Heart left ventricle (tissue), 13 donors: Measurements from ENCODE around the gene SSBP2.

ENCODE experiments used
- POLR2A ChIP-seq, 2 donors: fragments of 450-650 bp; IDR thresholded peaks; one replicate each; pipeline ENCODE4 v1.6.1; 2017; ENCODE audit warnings: antibody characterized with exemption in 2 of 2, mild to moderate bottlenecking in 2 of 2, moderate library complexity in 2 of 2
- TF ChIP-seq, protein P1 (sequence below), 12 donors: fragments of 200-600 bp; sonication (generic) in 4 of 12; IDR thresholded peaks; one replicate each; pipeline versions ENCODE4 v1.5.0 to v1.8.0; 2018 to 2022; ENCODE audit warnings: antibody characterized with exemption in 12 of 12, mild to moderate bottlenecking in 5 of 12
- donor health status: ischemic (EF 13 %, LVEDD 7.1; RV severe dilation, severe dysfunction).
- donor health status: DM: no; HTN: yes; CAD: no.
- donor health status: DM: no; HTN: no; CAD: no.
- donor health status: ischemic (EF 25% LVEDD 6.9; RV normal size, moderate dysfunction).
- donor health status: ischemic (EF 25% LVEDD 5.7; RV mildly dilated, moderate dysfunction).
- donor health status: ischemic (EF 35%, LVEDD 5.7; RV mildly dilated, moderate dysfunction).
- donor health status: nonischemic (EF 11% LVEDD 7.7; RV severe dilation, severe dysfunction).
- donor health status: DM: yes; HTN: yes; CAD: no.
- donor health status: PGD.
- donor health status: ischemic (EF 29% LVEDD 5.4; RV normal size, mild dysfunction).
- donor health status: nonischemic (EF 23%, LVEDD 6.1; RV moderate dilation, normal function).

DNA sequence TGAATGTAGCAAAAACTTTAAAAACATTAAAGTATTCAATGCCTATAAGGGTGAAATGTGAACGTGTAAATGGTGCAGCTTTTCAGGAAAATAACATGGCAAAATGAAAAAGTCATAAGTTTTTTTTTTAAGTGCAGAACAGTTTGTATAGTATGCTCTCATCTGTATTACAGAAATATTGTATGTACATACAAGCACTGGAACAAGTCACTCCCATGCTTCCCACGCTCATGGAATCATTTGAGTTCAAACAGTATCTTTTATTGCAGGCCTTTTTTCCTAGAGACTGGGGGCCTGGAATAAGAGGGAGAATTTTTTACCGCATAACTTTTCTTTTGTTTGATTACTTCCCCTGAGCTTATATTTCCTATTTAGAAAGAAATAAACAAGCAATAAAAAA, 94.1 kb downstream of the SSBP2 start:
- TF ChIP-seq, protein P1, sequence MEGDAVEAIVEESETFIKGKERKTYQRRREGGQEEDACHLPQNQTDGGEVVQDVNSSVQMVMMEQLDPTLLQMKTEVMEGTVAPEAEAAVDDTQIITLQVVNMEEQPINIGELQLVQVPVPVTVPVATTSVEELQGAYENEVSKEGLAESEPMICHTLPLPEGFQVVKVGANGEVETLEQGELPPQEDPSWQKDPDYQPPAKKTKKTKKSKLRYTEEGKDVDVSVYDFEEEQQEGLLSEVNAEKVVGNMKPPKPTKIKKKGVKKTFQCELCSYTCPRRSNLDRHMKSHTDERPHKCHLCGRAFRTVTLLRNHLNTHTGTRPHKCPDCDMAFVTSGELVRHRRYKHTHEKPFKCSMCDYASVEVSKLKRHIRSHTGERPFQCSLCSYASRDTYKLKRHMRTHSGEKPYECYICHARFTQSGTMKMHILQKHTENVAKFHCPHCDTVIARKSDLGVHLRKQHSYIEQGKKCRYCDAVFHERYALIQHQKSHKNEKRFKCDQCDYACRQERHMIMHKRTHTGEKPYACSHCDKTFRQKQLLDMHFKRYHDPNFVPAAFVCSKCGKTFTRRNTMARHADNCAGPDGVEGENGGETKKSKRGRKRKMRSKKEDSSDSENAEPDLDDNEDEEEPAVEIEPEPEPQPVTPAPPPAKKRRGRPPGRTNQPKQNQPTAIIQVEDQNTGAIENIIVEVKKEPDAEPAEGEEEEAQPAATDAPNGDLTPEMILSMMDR (IDR thresholded peaks at IDR 0.05): no peak
- no peak for TF ChIP-seq POLR2A (IDR thresholded peaks at IDR 0.05)
